KMS-11 (cell line): ENCODE results near the gene GLP1R.
"Not testable (repeated sequence)": the region's sequence is repeated elsewhere in the genome, so short reads cannot be mapped to it uniquely, and the experiment has no call there.

Experiments
- H2AFZ ChIP-seq: fragments of 200-600 bp; sonication (generic); 2 replicates; pipeline ENCODE4 v1.6.1; 2016; ENCODE audit warnings: antibody characterized with exemption, mixed run types, low read depth
- H3K27ac ChIP-seq: fragments of 200-600 bp; sonication (generic); 2 replicates; pipeline ENCODE4 v1.6.1; 2016; ENCODE audit warnings: mild to moderate bottlenecking, mixed run types
- H3K27me3 ChIP-seq: fragments of 200-600 bp; sonication (generic); 2 replicates; pipeline ENCODE4 v1.6.1; 2017; ENCODE audit warnings: mild to moderate bottlenecking, low read depth, mixed run types, moderate library complexity; ENCODE audit not compliant: insufficient read depth
- H3K36me3 ChIP-seq: fragments of 200-600 bp; sonication (generic); 2 replicates; pipeline ENCODE4 v1.6.1; 2017; ENCODE audit warnings: mild to moderate bottlenecking, mixed run types; ENCODE audit not compliant: insufficient read depth
- H3K4me1 ChIP-seq: fragments of 200-600 bp; sonication (generic); 2 replicates; pipeline ENCODE4 v1.6.1; 2016; ENCODE audit warnings: mild to moderate bottlenecking, low read depth, mixed run types; ENCODE audit not compliant: poor library complexity, severe bottlenecking
- H3K4me2 ChIP-seq: fragments of 200-600 bp; sonication (generic); 2 replicates; pipeline ENCODE4 v1.7.0; 2016; ENCODE audit warnings: mild to moderate bottlenecking, mixed run types
- H3K4me3 ChIP-seq: fragments of 200-600 bp; sonication (generic); IDR thresholded peaks from 2 replicates; pipeline ENCODE4 v1.6.1; 2017; ENCODE audit warnings: low read depth, low read length, mixed read lengths; ENCODE audit not compliant: insufficient read depth
- H3K79me2 ChIP-seq: fragments of 200-600 bp; sonication (generic); 2 replicates; pipeline ENCODE4 v1.6.1; 2016; ENCODE audit warnings: low read depth, mixed run types; ENCODE audit not compliant: insufficient read depth
- H3K9ac ChIP-seq: fragments of 200-600 bp; sonication (generic); 2 replicates; pipeline ENCODE4 v1.6.1; 2016; ENCODE audit warnings: mild to moderate bottlenecking, mixed run types
- H4K20me1 ChIP-seq: fragments of 200-600 bp; sonication (generic); 2 replicates; pipeline ENCODE4 v1.6.1; 2016; ENCODE audit warnings: mild to moderate bottlenecking, mixed run types; ENCODE audit not compliant: insufficient read depth
- CTCF ChIP-seq: fragments of 200-600 bp; sonication (generic); conservative IDR thresholded peaks from 2 replicates; pipeline ENCODE4 v1.6.1; 2017; ENCODE audit warnings: low read depth, mild to moderate bottlenecking, antibody characterized with exemption, low read length, moderate library complexity, mixed read lengths

GLP1R gene

GRCh38 chr6:39128106-39128505 is 79.5 kb downstream of the GLP1R start:
- H3K4me2 ChIP-seq, result no peak overlapping the region
- H3K4me3 ChIP-seq, result no peak overlapping the region
- no peak overlapping the region for H3K9ac ChIP-seq
- H4K20me1 ChIP-seq, result no peaks in the 10 kb centered on the region
- no peak overlapping the region for H2AFZ ChIP-seq
- no peaks in the 10 kb centered on the region for H3K36me3 ChIP-seq
- H3K27me3 ChIP-seq, result no peaks in the 10 kb centered on the region
- TF ChIP-seq CTCF, result no peak
- no peak overlapping the region for H3K27ac ChIP-seq
- H3K4me1 ChIP-seq, result no peaks in the 10 kb centered on the region
- no peaks in the 10 kb centered on the region for H3K79me2 ChIP-seq

- Histone ChIP-seq H4K20me1 (no peaks in the 10 kb centered on the region), H3K9ac (no peak overlapping the region), H3K4me2 (no peak overlapping the region), H2AFZ (no peak overlapping the region), H3K79me2 (no peaks in the 10 kb centered on the region), H3K4me1 (no peaks in the 10 kb centered on the region), H3K36me3 (no peaks in the 10 kb centered on the region), H3K4me3 (no peak overlapping the region), H3K27me3 (no peaks in the 10 kb centered on the region), H3K27ac (no peak overlapping the region)
- no peak for TF ChIP-seq CTCF
Measured at GRCh38 chr6:39128832-39129231, 80.3 kb downstream of the GLP1R start.

GRCh38 chr6:39130691-39131090 is 82.1 kb downstream of the GLP1R start:
- Histone ChIP-seq H3K4me1 (no peaks in the 10 kb centered on the region), H3K27me3 (no peaks in the 10 kb centered on the region), H3K79me2 (no peaks in the 10 kb centered on the region), H3K9ac (no peak overlapping the region), H3K4me2 (no peak overlapping the region), H3K36me3 (no peaks in the 10 kb centered on the region), H4K20me1 (no peaks in the 10 kb centered on the region), H3K27ac (no peak overlapping the region), H3K4me3 (no peak overlapping the region), H2AFZ (no peak overlapping the region)
- no peak for TF ChIP-seq CTCF

- not testable (repeated sequence) for H3K36me3 ChIP-seq
Measured at GRCh38 chr6:39134761-39135160, 86.2 kb downstream of the GLP1R start.

GRCh38 chr6:39136207-39136606 is 87.6 kb downstream of the GLP1R start:
- not testable (repeated sequence) for H3K4me3 ChIP-seq, H2AFZ ChIP-seq, H3K4me1 ChIP-seq, H3K27ac ChIP-seq, H3K79me2 ChIP-seq, H3K9ac ChIP-seq, H4K20me1 ChIP-seq, H3K4me2 ChIP-seq, H3K27me3 ChIP-seq, H3K36me3 ChIP-seq

More at GRCh38 chr6:39134761-39135160, 86.2 kb downstream of the GLP1R start:
- not testable (repeated sequence) for H4K20me1 ChIP-seq, H3K4me1 ChIP-seq, H2AFZ ChIP-seq, H3K27ac ChIP-seq, H3K79me2 ChIP-seq, H3K27me3 ChIP-seq, H3K4me2 ChIP-seq, H3K4me3 ChIP-seq, H3K9ac ChIP-seq
